Progenitor cell of endocrine pancreas (in vitro differentiated cells): ENCODE data around the gene FNDC5. TPM values are rescaled to one million over a fixed set of nuclear protein-coding genes. Genes with fewer than 3 reads are reported as not detected.

Experiments
- DNase-seq: peaks from one replicate; pipeline ENCODE4 v3.0.0; 2021; ENCODE audit warnings: low spot score; ENCODE audit not compliant: unreplicated experiment
- H3K27ac Mint-ChIP-seq: 2 replicates; pipeline ENCODE4 v1.8.0; 2021; ENCODE audit warnings: mild to moderate bottlenecking, moderate library complexity, mixed read lengths
- H3K27me3 Mint-ChIP-seq: 2 replicates; pipeline ENCODE4 v1.8.0; 2021; ENCODE audit warnings: mixed read lengths
- H3K36me3 Mint-ChIP-seq: 2 replicates; pipeline ENCODE4 v1.8.0; 2022; ENCODE audit warnings: mixed read lengths; ENCODE audit not compliant: insufficient read depth
- H3K4me1 Mint-ChIP-seq: 2 replicates; pipeline ENCODE4 v1.8.0; 2021; ENCODE audit warnings: low read depth, mixed read lengths
- H3K4me3 Mint-ChIP-seq: 2 replicates; pipeline ENCODE4 v1.8.0; 2021; ENCODE audit warnings: low read depth, mild to moderate bottlenecking, moderate library complexity, mixed read lengths
- H3K9me3 Mint-ChIP-seq: 2 replicates; pipeline ENCODE4 v1.8.0; 2021; ENCODE audit warnings: low read depth, mixed read lengths
- total RNA-seq: library from RNA; stranded (reverse); gene quantifications from 2 replicates; pipeline ENCODE4 v1.2.1, GENCODE V29; 2021
- TF ChIP-seq, protein P1 (sequence below): fragments of 200-600 bp; sonication (generic); IDR thresholded peaks from one replicate; pipeline ENCODE4 v1.5.0; 2021; ENCODE audit warnings: antibody characterized with exemption, mild to moderate bottlenecking; ENCODE audit not compliant: unreplicated experiment

FNDC5 gene
- total RNA-seq, 1 donor from 2014 or later: 6.3 TPM

- TF ChIP-seq, protein P1, sequence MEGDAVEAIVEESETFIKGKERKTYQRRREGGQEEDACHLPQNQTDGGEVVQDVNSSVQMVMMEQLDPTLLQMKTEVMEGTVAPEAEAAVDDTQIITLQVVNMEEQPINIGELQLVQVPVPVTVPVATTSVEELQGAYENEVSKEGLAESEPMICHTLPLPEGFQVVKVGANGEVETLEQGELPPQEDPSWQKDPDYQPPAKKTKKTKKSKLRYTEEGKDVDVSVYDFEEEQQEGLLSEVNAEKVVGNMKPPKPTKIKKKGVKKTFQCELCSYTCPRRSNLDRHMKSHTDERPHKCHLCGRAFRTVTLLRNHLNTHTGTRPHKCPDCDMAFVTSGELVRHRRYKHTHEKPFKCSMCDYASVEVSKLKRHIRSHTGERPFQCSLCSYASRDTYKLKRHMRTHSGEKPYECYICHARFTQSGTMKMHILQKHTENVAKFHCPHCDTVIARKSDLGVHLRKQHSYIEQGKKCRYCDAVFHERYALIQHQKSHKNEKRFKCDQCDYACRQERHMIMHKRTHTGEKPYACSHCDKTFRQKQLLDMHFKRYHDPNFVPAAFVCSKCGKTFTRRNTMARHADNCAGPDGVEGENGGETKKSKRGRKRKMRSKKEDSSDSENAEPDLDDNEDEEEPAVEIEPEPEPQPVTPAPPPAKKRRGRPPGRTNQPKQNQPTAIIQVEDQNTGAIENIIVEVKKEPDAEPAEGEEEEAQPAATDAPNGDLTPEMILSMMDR: no peak
- Mint-ChIP-seq H3K9me3 (no peaks in the 10 kb centered on the region), H3K27me3 (no peaks in the 10 kb centered on the region), H3K4me1 (peaks cover 11% of the 10 kb centered on the region), H3K36me3 (peaks cover 19% of the 10 kb centered on the region), H3K27ac (no peak overlapping the region), H3K4me3 (no peak overlapping the region)
- DNase-seq: no peak
These were observed 22.2 kb downstream of the FNDC5 start for GRCh38 chr1:32848354-32849063.

DNA sequence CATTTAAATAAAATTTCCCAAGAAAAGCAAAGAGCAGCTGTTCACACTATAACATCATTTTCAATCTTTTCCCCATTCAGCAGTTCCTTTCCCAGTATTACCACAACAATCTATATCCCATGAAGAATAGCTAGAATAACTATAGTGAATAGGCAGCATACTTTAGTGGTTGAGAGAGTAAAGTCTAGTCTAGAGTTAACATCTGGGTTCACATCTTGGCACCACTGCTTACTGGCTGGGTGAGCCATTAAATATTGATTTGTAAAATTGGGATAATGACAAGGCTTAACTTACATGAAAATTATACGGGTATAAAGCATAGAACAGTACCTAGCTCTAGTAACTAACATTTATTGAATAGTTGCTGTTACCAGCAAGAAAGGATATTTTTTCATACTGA lies 38.8 kb downstream of the FNDC5 start:
- TF ChIP-seq, protein P1: no peak
- Mint-ChIP-seq H3K36me3 (peaks cover 28% of the 10 kb centered on the region), H3K27ac (no peak overlapping the region), H3K4me1 (no peaks in the 10 kb centered on the region), H3K27me3 (no peaks in the 10 kb centered on the region), H3K4me3 (no peak overlapping the region), H3K9me3 (no peaks in the 10 kb centered on the region)
- DNase-seq: no peak

DNA sequence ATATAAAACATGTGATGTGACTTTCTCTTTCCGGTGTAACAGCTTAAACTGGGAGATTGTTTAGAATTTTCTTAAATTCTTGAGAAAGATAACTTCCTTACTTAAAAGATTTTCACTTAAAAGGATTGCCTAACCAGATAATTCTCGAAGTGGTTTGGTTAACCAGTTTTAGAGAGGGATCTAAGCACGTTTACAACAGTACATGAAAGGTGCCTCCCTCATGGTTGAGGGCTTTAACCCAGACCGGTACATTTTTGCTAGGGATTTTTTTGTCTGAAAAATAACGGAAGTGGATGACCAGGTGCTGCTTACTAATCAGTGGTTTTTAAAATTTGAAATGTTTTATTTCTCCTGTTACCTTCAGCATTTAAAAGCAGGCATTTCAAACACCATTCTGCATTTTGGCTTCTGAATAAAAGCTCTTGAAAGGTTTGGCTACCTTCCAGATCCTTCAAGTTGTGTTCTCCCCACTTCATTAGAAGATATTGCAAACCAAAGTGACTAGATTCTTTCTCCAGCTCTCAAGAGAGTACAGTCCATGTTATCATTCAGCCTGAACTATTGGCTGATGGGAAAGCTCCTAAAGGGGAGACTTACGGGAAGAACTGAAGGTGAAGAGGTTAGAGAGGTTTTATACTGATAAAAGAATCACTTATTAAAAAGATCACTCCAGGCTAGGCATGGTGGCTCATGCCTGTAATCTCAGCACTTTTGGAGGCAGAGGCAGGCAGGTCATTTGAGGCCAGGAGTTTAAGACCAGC lies 40.4 kb downstream of the FNDC5 start:
- Mint-ChIP-seq H3K27me3 (no peaks in the 10 kb centered on the region), H3K4me1 (no peaks in the 10 kb centered on the region), H3K36me3 (peaks cover 25% of the 10 kb centered on the region), H3K9me3 (no peaks in the 10 kb centered on the region), H3K4me3 (no peak overlapping the region), H3K27ac (no peak overlapping the region)
- TF ChIP-seq, protein P1: no peak
- DNase-seq: no peak

DNA sequence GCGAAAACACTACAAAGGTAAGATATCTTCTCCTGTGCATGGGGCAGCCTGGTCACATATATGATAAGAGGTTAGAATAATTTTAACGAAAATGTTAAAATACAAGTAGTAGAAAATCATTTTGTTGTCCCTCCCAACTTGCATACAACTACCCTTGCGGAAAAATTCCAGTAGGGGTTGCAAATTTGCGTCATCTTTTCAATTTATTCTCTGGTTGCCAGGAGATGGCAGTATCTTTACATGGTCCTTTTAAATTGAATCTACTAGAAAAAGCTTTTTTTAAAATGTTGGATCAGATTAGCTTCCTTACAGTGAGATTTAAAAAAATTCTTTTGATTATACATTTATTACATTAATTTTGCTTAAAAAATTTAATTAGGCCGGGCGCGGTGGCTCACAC lies 42.4 kb downstream of the FNDC5 start:
- DNase-seq: no peak
- Mint-ChIP-seq H3K27me3 (no peaks in the 10 kb centered on the region), H3K4me1 (no peaks in the 10 kb centered on the region), H3K4me3 (no peak overlapping the region), H3K36me3 (peaks cover 22% of the 10 kb centered on the region), H3K27ac (no peak overlapping the region), H3K9me3 (no peaks in the 10 kb centered on the region)
- TF ChIP-seq, protein P1: peak; percentile 34

GRCh38 chr1:32825181-32825580 lies 45.5 kb downstream of the FNDC5 start:
- no peak overlapping the region for H3K27ac Mint-ChIP-seq
- no peaks in the 10 kb centered on the region for H3K4me1 Mint-ChIP-seq
- TF ChIP-seq, protein P1: no peak
- H3K9me3 Mint-ChIP-seq: no peaks in the 10 kb centered on the region
- H3K4me3 Mint-ChIP-seq: no peak overlapping the region
- DNase-seq: no peak
- no peaks in the 10 kb centered on the region for H3K27me3 Mint-ChIP-seq
- H3K36me3 Mint-ChIP-seq: peaks cover 12% of the 10 kb centered on the region
